HL-60 (cell line): ENCODE results near the gene IL5.
"Not testable (repeated sequence)": the region's sequence is repeated elsewhere in the genome, so short reads cannot be mapped to it uniquely, and the experiment has no call there.

ENCODE experiments used
- GABPA ChIP-seq: IDR thresholded peaks from 2 replicates; pipeline ENCODE4 v1.6.1; 2012; ENCODE audit warnings: low read depth
- POLR2AphosphoS5 ChIP-seq: IDR thresholded peaks from 2 replicates; pipeline ENCODE4 v1.6.1; 2012; ENCODE audit warnings: low read depth
- TF ChIP-seq, protein P1 (sequence below): IDR thresholded peaks from one replicate; pipeline ENCODE4 v1.5.1; 2011; ENCODE audit warnings: low read length, control low read depth, inconsistent platforms; ENCODE audit not compliant: insufficient read depth
- TF ChIP-seq, protein P2 (sequence below): IDR thresholded peaks from 2 replicates; pipeline ENCODE4 v1.6.1; 2012; ENCODE audit warnings: low read depth; ENCODE audit not compliant: insufficient replicate concordance

DNA sequence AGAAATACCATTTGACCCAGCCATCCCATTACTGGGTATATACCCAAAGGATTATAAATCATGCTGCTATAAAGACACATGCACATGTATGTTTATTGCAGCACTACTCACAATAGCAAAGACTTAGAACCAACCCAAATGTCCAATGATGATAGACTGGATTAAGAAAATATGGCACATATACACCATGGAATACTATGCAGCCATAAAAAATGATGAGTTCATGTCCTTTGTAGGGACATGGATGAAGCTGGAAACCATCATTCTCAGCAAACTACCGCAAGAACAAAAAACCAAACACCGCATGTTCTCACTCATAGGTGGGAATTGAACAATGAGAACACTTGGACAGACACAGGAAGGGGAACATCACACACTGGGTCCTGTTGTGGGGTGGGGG, 41.2 kb upstream of the IL5 start:
- TF ChIP-seq, protein P1, sequence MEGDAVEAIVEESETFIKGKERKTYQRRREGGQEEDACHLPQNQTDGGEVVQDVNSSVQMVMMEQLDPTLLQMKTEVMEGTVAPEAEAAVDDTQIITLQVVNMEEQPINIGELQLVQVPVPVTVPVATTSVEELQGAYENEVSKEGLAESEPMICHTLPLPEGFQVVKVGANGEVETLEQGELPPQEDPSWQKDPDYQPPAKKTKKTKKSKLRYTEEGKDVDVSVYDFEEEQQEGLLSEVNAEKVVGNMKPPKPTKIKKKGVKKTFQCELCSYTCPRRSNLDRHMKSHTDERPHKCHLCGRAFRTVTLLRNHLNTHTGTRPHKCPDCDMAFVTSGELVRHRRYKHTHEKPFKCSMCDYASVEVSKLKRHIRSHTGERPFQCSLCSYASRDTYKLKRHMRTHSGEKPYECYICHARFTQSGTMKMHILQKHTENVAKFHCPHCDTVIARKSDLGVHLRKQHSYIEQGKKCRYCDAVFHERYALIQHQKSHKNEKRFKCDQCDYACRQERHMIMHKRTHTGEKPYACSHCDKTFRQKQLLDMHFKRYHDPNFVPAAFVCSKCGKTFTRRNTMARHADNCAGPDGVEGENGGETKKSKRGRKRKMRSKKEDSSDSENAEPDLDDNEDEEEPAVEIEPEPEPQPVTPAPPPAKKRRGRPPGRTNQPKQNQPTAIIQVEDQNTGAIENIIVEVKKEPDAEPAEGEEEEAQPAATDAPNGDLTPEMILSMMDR = not testable (repeated sequence)
- TF ChIP-seq, protein P2, sequence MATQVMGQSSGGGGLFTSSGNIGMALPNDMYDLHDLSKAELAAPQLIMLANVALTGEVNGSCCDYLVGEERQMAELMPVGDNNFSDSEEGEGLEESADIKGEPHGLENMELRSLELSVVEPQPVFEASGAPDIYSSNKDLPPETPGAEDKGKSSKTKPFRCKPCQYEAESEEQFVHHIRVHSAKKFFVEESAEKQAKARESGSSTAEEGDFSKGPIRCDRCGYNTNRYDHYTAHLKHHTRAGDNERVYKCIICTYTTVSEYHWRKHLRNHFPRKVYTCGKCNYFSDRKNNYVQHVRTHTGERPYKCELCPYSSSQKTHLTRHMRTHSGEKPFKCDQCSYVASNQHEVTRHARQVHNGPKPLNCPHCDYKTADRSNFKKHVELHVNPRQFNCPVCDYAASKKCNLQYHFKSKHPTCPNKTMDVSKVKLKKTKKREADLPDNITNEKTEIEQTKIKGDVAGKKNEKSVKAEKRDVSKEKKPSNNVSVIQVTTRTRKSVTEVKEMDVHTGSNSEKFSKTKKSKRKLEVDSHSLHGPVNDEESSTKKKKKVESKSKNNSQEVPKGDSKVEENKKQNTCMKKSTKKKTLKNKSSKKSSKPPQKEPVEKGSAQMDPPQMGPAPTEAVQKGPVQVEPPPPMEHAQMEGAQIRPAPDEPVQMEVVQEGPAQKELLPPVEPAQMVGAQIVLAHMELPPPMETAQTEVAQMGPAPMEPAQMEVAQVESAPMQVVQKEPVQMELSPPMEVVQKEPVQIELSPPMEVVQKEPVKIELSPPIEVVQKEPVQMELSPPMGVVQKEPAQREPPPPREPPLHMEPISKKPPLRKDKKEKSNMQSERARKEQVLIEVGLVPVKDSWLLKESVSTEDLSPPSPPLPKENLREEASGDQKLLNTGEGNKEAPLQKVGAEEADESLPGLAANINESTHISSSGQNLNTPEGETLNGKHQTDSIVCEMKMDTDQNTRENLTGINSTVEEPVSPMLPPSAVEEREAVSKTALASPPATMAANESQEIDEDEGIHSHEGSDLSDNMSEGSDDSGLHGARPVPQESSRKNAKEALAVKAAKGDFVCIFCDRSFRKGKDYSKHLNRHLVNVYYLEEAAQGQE = not testable (repeated sequence)
- not testable (repeated sequence) for TF ChIP-seq POLR2AphosphoS5, GABPA
